Mesenchymal stem cell (in vitro differentiated cells and primary cell): ENCODE data around the gene NGEF.

Experiments
- DNase-seq: peaks from one replicate; pipeline ENCODE4 v3.0.0-alpha.2; 2013
- H2AFZ ChIP-seq: one replicate; pipeline ENCODE4 v1.6.1; 2013; ENCODE audit warnings: low read depth, mild to moderate bottlenecking, control low read depth, inconsistent platforms, low read length, moderate library complexity
- H2AK5ac ChIP-seq: 2 replicates; pipeline ENCODE4 v1.6.1; 2013; ENCODE audit warnings: low read length, moderate library complexity, mild to moderate bottlenecking, inconsistent platforms; ENCODE audit not compliant: severe bottlenecking
- H2BK120ac ChIP-seq: one replicate; pipeline ENCODE4 v1.6.1; 2013; ENCODE audit warnings: low read depth, mild to moderate bottlenecking, inconsistent platforms, low read length, moderate library complexity
- H2BK12ac ChIP-seq, 2 experiments: one replicate each; pipeline ENCODE4 v1.6.1; 2013; ENCODE audit warnings: inconsistent platforms in 2 of 2, low read length in 2 of 2, mild to moderate bottlenecking in 2 of 2, moderate library complexity in 2 of 2, control low read depth in 1 of 2
- H2BK15ac ChIP-seq: one replicate; pipeline ENCODE4 v1.6.1; 2013; ENCODE audit warnings: mild to moderate bottlenecking, low read depth, inconsistent platforms; ENCODE audit not compliant: poor library complexity, severe bottlenecking
- H2BK5ac ChIP-seq: 2 replicates; pipeline ENCODE4 v1.6.1; 2013; ENCODE audit warnings: low read depth, mild to moderate bottlenecking, low read length, control low read depth, inconsistent platforms; ENCODE audit not compliant: poor library complexity, severe bottlenecking
- H3K14ac ChIP-seq, 2 experiments: one replicate each; pipeline ENCODE4 v1.6.1; 2013; ENCODE audit warnings: inconsistent platforms in 2 of 2, low read length in 2 of 2, control low read depth in 1 of 2, mild to moderate bottlenecking in 1 of 2, moderate library complexity in 1 of 2
- H3K18ac ChIP-seq, 2 experiments: one replicate each; pipeline ENCODE4 v1.6.1; 2013; ENCODE audit warnings: inconsistent platforms in 2 of 2, low read length in 2 of 2, control low read depth in 1 of 2, low read depth in 1 of 2, mild to moderate bottlenecking in 1 of 2
- H3K23ac ChIP-seq, 2 experiments: one replicate each; pipeline ENCODE4 v1.6.1; 2013; ENCODE audit warnings: inconsistent platforms in 2 of 2, low read length in 2 of 2, mild to moderate bottlenecking in 2 of 2, moderate library complexity in 2 of 2, control low read depth in 1 of 2
- H3K27ac ChIP-seq: 2 replicates; pipeline ENCODE4 v1.5.1; 2013; ENCODE audit warnings: mild to moderate bottlenecking, moderate library complexity, low read length, control low read depth, inconsistent platforms; ENCODE audit not compliant: poor library complexity, severe bottlenecking
- H3K27me3 ChIP-seq, 2 experiments: 2 replicates each; pipeline versions ENCODE4 v1.6.1 to v1.7.0; 2013; ENCODE audit warnings: low read length in 2 of 2, mild to moderate bottlenecking in 2 of 2, moderate library complexity in 2 of 2, control low read depth in 1 of 2, inconsistent platforms in 1 of 2; ENCODE audit not compliant: control insufficient read depth in 1 of 2, insufficient read depth in 1 of 2
- H3K36me3 ChIP-seq, 2 experiments: 2 replicates each; pipeline versions ENCODE4 v1.6.1 to v1.7.0; 2013; ENCODE audit warnings: low read length in 2 of 2, control low read depth in 1 of 2, inconsistent platforms in 1 of 2, low read depth in 1 of 2, mild to moderate bottlenecking in 1 of 2; ENCODE audit not compliant: insufficient read depth in 2 of 2, control insufficient read depth in 1 of 2
- H3K4ac ChIP-seq, 2 experiments: one replicate each; pipeline ENCODE4 v1.6.1; 2013; ENCODE audit warnings: inconsistent platforms in 2 of 2, low read length in 2 of 2, mild to moderate bottlenecking in 2 of 2, moderate library complexity in 2 of 2, control low read depth in 1 of 2, low read depth in 1 of 2
- H3K4me1 ChIP-seq: 2 replicates; pipeline ENCODE4 v1.6.1; 2013; ENCODE audit warnings: low read depth, low read length, control low read depth; ENCODE audit not compliant: control insufficient read depth, insufficient read depth
- H3K4me2 ChIP-seq: 2 replicates; pipeline ENCODE4 v1.6.1; 2013; ENCODE audit warnings: low read length, mild to moderate bottlenecking, inconsistent platforms; ENCODE audit not compliant: poor library complexity, severe bottlenecking
- H3K4me3 ChIP-seq, 2 experiments: 2 replicates each; pipeline versions ENCODE4 v1.5.1 to v1.7.0; 2013; ENCODE audit warnings: low read length in 2 of 2, mild to moderate bottlenecking in 2 of 2, control low read depth in 1 of 2, low read depth in 1 of 2; ENCODE audit not compliant: insufficient read depth in 1 of 2
- H3K79me1 ChIP-seq: replicated peaks from 2 replicates; pipeline ENCODE4 v1.6.1; 2013; ENCODE audit warnings: mild to moderate bottlenecking, control low read depth, low read length, inconsistent platforms; ENCODE audit not compliant: poor library complexity, severe bottlenecking
- H3K9ac ChIP-seq: 2 replicates; pipeline ENCODE4 v1.7.0; 2013; ENCODE audit warnings: mild to moderate bottlenecking, low read length, moderate library complexity
- H3K9me3 ChIP-seq: 2 replicates; pipeline ENCODE4 v1.7.0; 2013; ENCODE audit warnings: mild to moderate bottlenecking, low read length; ENCODE audit not compliant: control insufficient read depth
- H4K8ac ChIP-seq: one replicate; pipeline ENCODE4 v1.6.1; 2013; ENCODE audit warnings: inconsistent platforms, mild to moderate bottlenecking, low read length, moderate library complexity
- H4K91ac ChIP-seq: one replicate; pipeline ENCODE4 v1.6.1; 2013; ENCODE audit warnings: mild to moderate bottlenecking, low read length, inconsistent platforms
- WGBS: methylation state at CpG from one replicate; pipeline ENCODE4 v1.1.7; 2013; ENCODE audit warnings: mixed read lengths; 5-methylcytosine and 5-hydroxymethylcytosine counted together

The NGEF gene

GRCh38 chr2:233060501-233060979 is 47.5 kb upstream of the NGEF start:
- no peaks in the 10 kb centered on the region for H3K79me1 ChIP-seq
- DNase-seq = no peak
- H4K8ac ChIP-seq = no peak overlapping the region
- peaks cover 4% of the 10 kb centered on the region for H3K4me1 ChIP-seq
- H3K36me3 ChIP-seq = no peaks in the 10 kb centered on the region
- H2BK12ac ChIP-seq = no peak overlapping the region
- no peak overlapping the region for H3K14ac ChIP-seq
- H3K23ac ChIP-seq = no peak overlapping the region
- no peak overlapping the region for H3K9ac ChIP-seq
- H2BK15ac ChIP-seq = no peak overlapping the region
- H3K27me3 ChIP-seq = peaks cover 0 to 11% of the 10 kb centered on the region in 2 experiments
- no peaks in the 10 kb centered on the region for H3K9me3 ChIP-seq
- WGBS = 95% methylated on average over 13 of the region's 13 CpGs
- H2BK5ac ChIP-seq = no peak overlapping the region
- no peak overlapping the region for H3K4ac ChIP-seq
- H3K4me2 ChIP-seq = no peak overlapping the region
- no peak overlapping the region for H2AK5ac ChIP-seq
- H3K18ac ChIP-seq = no peak overlapping the region
- no peak overlapping the region for H3K4me3 ChIP-seq
- H2BK120ac ChIP-seq = no peak overlapping the region
- no peak overlapping the region for H3K27ac ChIP-seq
- H2AFZ ChIP-seq = no peak overlapping the region
- peak overlapping the region; percentile 54 for H4K91ac ChIP-seq

GRCh38 chr2:233059797-233060500 is 46.9 kb upstream of the NGEF start, which contains the start of gene INPP5D:
INPP5D (plus strand) TSS chr2:233060342; CDS start chr2:233060479, 137 bp downstream.
- Histone ChIP-seq H3K9me3 (no peaks in the 10 kb centered on the region), H3K4me2 (no peak within 1 kb of the TSS), H3K14ac (no peak within 1 kb of the TSS), H2AFZ (no peak within 1 kb of the TSS), H3K23ac (no peak within 1 kb of the TSS), H2BK12ac (no peak within 1 kb of the TSS), H3K27me3 (peaks cover 2 to 17% of the 10 kb centered on the region in 2 experiments), H4K91ac (peak within 1 kb of the TSS; percentile 54), H2BK15ac (no peak within 1 kb of the TSS), H2BK120ac (no peak within 1 kb of the TSS), H2AK5ac (no peak within 1 kb of the TSS), H3K4me1 (peaks cover 4% of the 10 kb centered on the region), H3K36me3 (no peaks in the 10 kb centered on the region), H3K18ac (no peak within 1 kb of the TSS), H3K4ac (no peak within 1 kb of the TSS), H4K8ac (no peak within 1 kb of the TSS), H3K27ac (no peak within 1 kb of the TSS), H2BK5ac (no peak within 1 kb of the TSS), H3K4me3 (no peak within 1 kb of the TSS), H3K79me1 (no peaks in the 10 kb centered on the region), H3K9ac (no peak within 1 kb of the TSS)
- WGBS = 85% methylated on average over 26 of the region's 26 CpGs
- DNase-seq = no peak

GRCh38 chr2:233059547-233059796 is 46.4 kb upstream of the NGEF start:
- peaks cover 4% of the 10 kb centered on the region for H3K4me1 ChIP-seq
- H3K9ac ChIP-seq = no peak overlapping the region
- no peak overlapping the region for H2BK120ac ChIP-seq
- no peak overlapping the region for H3K4me3 ChIP-seq
- H3K4ac ChIP-seq = no peak overlapping the region
- no peak overlapping the region for H2BK5ac ChIP-seq
- no peak overlapping the region for H3K4me2 ChIP-seq
- H2BK15ac ChIP-seq = no peak overlapping the region
- no peak overlapping the region for H2AK5ac ChIP-seq
- no peak overlapping the region for H3K27ac ChIP-seq
- no peaks in the 10 kb centered on the region for H3K79me1 ChIP-seq
- H3K23ac ChIP-seq = no peak overlapping the region
- no peak overlapping the region for H3K18ac ChIP-seq
- H3K27me3 ChIP-seq = peaks cover 7 to 21% of the 10 kb centered on the region in 2 experiments
- DNase-seq = no peak
- H2AFZ ChIP-seq = no peak overlapping the region
- no peak overlapping the region for H4K91ac ChIP-seq
- no peaks in the 10 kb centered on the region for H3K9me3 ChIP-seq
- H3K14ac ChIP-seq = no peak overlapping the region
- H4K8ac ChIP-seq = no peak overlapping the region
- no peaks in the 10 kb centered on the region for H3K36me3 ChIP-seq
- H2BK12ac ChIP-seq = no peak overlapping the region
- 88% methylated on average over 7 of the region's 7 CpGs for WGBS

- H3K79me1 ChIP-seq = no peaks in the 10 kb centered on the region
- WGBS = 89% methylated on average over 24 of the region's 24 CpGs
- no peaks in the 10 kb centered on the region for H3K9me3 ChIP-seq
- no peaks in the 10 kb centered on the region for H3K36me3 ChIP-seq
- no peak overlapping the region for H2BK15ac ChIP-seq
- H3K23ac ChIP-seq = no peak overlapping the region
- H4K8ac ChIP-seq = no peak overlapping the region
- no peak overlapping the region for H3K4me2 ChIP-seq
- no peak overlapping the region for H3K14ac ChIP-seq
- no peak for DNase-seq
- no peak overlapping the region for H4K91ac ChIP-seq
- no peak overlapping the region for H2BK12ac ChIP-seq
- H2BK120ac ChIP-seq = no peak overlapping the region
- H3K4ac ChIP-seq = no peak overlapping the region
- no peak overlapping the region for H3K4me3 ChIP-seq
- no peak overlapping the region for H3K18ac ChIP-seq
- no peak overlapping the region for H2AK5ac ChIP-seq
- no peak overlapping the region for H3K27ac ChIP-seq
- no peak overlapping the region for H2AFZ ChIP-seq
- no peak overlapping the region for H3K9ac ChIP-seq
- H2BK5ac ChIP-seq = no peak overlapping the region
- peaks cover 12 to 26% of the 10 kb centered on the region in 2 experiments for H3K27me3 ChIP-seq
- peaks cover 6% of the 10 kb centered on the region for H3K4me1 ChIP-seq
Observed at GRCh38 chr2:233058717-233059546, 45.9 kb upstream of the NGEF start.
